A172 (cell line): ENCODE results near the gene SLC23A2. TPM values are rescaled to one million over a fixed set of nuclear protein-coding genes. Genes with fewer than 3 reads are reported as not detected.

Experiments
- DNase-seq: peaks from one replicate; pipeline ENCODE4 v3.0.0-alpha.2; 2015; ENCODE audit warnings: low spot score
- total RNA-seq: library from RNA; depleted of rRNA; stranded (reverse); fragments of >200 nt; shearing (Covaris generic); gene quantifications from 2 replicates; pipeline ENCODE4 v1.2.3, GENCODE V29; 2014

SLC23A2 gene
- total RNA-seq, 1 experiment from 2014 or later: 22.9 TPM

DNA sequence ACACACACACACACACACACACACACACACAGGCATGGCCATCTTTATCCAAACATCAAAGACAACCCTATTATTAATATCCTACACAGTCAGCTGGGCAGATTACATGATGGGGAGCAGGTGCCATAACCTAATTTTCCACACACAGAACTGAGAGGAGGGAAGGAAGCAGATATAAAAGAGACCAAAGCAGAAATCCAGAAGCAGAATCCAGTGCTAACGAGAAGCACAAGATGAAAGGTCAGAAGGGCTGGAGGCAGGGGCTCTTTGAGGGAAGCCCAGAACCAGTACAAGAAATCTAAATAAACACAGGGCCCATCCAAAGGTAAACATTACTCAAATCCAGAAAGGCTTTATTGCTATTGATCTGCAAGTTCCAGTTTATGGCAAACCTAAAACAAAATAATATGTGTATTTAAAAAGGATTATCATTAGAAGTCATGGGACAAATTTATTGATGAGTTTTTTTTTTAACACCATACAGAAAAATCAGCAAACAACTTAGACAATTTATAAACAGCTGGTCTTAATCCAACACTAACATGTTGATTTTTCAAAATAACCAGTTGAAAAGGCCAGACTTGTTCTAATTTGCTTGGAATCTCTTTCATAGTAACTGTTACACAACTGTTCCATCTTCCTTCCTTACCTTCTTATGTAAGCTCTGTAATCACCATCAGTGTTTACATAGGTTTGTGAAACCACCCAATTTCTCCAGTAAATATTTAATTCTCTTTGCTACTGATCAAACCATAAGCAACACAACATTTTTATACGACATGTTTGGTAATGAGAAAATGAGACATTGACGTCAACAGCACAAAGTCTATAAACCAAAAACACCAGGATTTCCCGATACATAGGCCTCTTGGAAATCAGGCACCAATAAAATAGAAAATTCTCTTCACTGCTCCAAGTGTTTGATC, 34.2 kb downstream of the SLC23A2 start:
- no peak for DNase-seq

DNA sequence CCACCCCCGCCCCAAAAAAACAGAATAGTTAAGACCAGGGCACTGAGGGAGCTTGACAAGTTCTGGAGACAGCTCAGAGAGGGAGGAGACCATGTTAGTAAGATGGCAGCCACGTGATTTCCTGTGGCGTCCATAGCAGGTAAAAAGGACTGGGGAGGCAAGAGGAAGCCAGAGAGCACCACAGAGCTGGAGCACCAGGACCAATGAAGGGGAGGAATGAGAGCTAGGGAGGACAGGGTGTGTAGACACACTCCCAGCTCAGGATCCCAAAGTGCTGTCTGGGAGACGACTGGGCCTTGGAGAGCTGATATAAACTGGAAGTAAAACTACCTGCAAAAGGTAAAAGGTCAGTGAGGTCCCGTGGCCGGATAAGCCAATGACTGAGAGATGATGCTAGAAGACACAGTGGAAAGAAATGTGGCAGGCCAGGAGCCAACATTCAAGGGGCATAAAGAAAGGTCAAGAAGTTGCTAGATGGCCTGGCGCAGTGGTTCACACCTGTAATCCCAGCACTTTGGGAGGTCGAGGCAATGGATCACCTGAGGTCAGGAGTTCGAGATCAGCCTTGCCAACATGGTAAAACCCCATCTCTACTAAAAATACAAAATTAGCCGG, 39.0 kb downstream of the SLC23A2 start:
- peak; percentile 37 for DNase-seq

DNA sequence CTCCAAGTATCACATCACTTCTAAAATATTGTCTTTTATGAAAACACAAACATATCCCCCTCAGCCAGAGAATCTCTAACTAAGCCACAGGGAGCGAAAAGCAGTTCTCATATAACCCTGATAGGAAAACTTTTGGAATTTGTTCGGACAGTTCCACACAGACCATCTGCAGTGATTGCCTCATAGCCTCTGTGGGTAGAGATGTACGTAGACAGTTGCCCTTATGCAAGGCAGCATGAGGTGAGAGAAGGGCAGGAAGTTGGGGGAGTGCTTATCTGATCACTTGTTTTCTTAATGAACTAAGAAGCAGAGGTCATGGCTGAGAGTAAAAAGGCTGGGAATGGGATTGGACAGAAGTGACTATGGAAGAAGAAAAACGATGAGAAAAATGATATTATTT, 39.6 kb downstream of the SLC23A2 start:
- DNase-seq: peak; percentile 81

DNA sequence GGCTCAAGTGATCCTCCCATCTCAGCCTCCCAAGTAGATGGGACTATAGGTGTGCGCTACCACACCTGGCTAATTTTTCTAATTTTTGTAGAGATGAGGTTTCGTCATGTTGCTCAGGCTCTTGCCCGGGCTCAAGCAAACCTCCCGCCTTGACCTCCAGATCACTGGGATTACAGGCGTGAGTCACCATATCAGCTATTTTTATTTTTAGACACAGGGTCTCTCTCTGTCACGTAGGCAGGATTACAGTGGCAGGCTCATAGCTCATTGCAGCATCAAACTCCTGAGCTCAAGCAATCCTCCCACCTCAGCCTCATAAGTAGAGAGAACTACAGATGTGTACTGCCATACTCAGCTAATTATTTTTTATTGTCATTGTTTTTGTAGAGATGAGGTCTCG, 41.7 kb downstream of the SLC23A2 start:
- DNase-seq: peak; percentile 49

DNA sequence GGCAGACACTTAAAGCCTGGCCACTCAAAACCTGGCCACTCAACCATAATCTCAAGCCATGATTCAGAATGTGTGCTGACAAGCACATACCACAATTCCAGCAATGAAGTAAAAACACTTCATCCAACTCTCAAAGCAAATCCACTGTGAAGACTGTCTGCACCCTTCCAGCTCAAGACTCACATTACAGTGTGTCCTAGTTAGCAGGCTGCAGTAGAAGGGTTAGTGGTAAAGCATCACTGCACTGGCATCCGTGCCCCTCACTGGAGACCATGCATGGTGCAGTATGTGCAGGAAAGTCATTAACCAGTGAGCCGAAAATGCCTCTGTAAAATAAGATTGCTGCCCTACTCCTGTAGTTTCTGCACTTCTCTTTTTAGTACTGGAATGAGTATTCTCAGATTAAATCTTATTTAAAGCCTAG, 43.4 kb downstream of the SLC23A2 start:
- no peak for DNase-seq

DNA sequence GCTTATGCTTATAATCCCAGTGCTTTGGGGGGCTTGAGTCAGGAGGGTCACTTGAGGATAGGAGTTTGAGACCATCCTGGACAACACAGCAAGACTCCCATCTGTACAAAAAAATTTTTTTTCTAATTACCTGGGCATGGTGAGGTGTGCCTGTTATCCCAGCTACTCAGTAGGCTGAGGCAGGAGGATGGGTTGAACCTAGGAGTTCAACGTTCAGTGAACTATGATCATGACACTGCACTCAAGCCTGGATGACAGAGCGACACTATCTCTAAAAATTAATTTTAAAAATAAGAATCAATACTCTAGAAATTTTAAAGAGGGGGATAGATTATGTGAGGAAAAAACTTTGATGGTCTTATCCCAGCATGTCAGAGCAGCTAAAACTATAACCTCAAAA, 44.1 kb downstream of the SLC23A2 start:
- no peak for DNase-seq

DNA sequence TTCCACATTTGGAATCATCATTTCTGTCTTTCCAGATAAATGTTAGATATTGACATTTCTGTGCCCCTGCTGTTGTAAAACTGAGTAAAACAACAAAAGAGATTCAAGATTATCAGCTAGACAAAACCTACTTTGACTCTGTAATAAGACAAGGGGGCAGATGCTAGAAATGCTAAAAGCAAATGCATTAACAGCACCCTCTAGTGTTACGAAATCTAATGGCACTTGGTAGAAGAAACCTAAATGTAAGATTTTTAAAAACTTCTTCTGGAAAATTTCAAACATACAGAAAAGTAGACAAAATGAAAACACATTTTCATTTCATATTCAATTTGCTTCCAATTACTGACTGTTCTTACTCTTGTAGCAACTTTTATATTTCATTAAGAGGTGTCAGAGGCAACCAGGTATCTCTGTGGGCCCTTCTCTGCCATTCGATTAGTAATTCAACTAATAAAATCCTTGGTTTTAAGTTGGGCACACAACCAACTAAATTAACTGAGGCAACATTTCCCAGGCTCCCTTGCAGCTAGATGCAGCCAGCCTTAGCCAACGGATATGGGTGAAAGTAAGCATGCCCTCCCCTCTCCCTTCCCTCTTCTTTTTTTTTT, 45.0 kb downstream of the SLC23A2 start:
- peak; percentile 64 for DNase-seq

DNA sequence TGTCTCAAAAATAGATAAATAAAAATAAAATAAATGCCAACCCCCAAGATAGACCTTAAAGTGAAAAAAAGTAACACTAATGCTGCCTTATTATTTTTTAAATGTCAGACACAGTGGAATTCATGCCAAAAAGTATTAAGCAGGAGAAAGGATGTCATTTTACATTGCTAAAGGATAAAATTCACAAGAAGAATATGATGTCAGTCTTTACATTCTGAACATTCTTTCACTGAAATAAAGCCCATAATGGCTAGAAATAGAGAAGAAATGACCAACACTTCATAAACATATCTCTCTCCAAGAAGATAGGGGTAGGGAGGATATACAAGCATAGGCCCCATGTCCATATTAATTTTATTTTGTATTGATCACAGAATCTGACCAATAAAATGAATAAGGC, 47.4 kb downstream of the SLC23A2 start:
- DNase-seq: no peak

DNA sequence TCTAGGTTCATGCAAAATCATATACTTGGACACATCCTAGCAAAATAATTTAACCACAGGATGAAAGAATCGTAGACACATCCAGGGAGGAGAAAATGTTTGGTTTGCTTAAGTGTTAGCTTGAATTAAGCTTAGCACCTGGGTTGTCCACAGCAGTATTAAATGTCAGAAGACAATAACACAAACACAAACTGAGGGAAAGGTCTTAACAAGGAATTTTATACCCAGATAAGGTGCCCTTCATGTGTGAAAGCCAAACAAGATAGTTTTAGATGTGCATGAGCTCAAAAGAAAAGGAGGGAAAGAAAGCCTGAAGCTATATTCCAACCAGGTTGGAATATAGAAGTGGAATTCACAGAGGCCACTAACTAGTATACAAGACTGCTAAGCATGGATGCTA, 49.1 kb downstream of the SLC23A2 start:
- no peak for DNase-seq

DNA sequence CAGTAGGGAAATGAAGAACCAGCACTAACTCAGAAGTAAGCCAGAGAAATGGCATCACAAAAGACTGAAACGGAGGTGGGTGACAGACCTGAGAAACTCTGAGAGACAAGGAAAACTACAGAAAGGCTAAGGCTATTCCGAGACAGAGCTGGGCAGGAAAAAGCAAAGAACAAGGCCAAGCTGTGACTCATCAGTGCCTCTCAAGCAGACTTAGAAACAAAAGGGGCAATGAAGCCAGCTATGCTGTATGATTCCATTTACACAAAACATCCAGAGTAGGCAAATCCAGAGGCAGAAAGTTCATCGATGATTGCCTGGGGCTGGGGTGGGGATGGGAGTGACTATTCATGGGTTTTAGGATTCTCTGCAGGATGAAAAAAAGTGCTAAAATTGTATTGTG, 50.0 kb downstream of the SLC23A2 start:
- peak; percentile 84 for DNase-seq

DNA sequence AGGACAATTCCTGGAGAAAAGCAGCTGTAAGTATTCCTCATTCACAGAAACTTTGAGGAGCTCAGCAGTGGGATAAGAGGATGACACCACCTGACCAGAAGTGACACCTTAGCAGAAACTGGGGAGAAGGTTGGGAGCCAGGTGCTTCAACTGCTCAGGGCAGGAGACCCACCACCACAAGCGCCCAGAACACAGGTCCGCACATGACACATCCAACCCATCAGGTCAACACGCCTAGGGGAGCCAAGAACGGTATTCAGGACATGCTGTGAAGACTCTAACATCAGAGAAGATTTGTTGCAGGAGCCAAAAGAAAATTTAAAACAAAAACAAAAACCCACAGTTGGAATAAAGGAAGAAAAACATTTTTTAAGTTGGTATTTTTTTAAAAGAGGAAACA, 50.5 kb downstream of the SLC23A2 start:
- no peak for DNase-seq

DNA sequence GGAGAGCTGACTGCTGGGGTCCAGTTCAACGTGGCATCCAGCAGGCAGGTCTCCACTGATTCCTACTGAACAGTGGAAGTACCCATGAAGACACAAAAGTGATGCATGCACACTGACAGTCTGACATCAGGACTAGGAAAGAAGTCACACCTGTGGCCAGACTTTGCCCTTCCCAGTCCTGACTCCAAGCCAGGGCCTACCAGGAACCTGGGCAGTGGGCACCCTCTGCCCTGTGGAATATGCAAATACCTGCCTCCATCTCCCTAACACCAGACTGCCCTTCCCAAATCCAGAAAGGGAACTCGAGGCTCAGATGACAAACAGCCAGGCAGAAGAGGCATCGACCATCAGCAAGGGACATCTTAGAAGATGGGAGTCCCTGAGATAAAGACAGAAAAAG, 50.9 kb downstream of the SLC23A2 start:
- no peak for DNase-seq

DNA sequence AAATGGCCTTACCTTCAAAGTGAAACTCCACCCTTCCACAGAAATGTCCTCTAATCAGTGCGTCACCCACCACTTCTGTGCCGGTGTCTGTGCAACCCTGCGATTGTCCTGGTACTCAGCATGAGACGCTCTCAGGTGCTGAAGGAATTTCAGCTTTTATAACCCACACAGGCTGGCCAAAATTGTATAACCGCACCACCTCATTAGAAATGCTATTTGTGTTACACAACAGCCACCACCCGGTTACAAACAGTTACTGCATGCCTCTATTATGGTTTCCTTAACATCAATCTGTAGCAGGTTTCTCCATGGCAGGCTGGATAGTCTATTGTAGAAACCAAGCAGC, 51.5 kb downstream of the SLC23A2 start:
- peak; percentile 34 for DNase-seq

DNA sequence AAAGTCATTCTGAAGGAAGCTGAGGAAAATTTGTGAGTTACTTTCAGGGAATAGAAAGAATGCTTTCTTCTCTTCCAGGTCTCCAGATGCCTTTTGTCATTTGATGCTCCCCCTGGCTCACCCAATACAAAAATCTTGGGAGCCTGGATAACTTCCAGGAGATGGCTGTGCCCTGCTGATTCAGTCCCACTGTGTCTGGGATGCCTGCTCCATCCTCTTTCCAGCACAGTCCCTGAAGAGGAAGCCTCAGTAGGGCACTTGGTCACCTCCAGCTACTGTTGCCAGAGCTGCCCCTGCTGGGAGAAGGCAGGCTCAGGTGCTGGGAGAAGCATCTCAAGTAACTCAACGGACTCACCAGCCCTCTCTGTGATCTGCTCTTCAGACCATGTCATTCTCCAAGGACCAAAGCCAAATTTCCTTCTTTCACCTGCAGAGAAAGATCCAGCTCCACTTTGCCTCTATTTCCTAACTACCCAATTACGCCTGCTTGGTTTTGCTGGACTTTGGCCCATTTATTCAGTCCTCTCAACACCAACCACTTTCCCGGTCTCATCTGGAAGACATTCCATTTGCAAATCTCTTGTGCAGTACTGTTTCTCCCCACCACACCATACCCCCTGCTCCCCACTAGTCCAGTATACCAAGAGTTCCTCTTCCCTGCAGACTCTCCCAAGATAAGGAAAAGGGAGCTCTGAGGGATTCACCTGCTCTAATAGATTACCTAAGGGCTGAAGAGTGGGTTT, 53.3 kb downstream of the SLC23A2 start:
- no peak for DNase-seq

DNA sequence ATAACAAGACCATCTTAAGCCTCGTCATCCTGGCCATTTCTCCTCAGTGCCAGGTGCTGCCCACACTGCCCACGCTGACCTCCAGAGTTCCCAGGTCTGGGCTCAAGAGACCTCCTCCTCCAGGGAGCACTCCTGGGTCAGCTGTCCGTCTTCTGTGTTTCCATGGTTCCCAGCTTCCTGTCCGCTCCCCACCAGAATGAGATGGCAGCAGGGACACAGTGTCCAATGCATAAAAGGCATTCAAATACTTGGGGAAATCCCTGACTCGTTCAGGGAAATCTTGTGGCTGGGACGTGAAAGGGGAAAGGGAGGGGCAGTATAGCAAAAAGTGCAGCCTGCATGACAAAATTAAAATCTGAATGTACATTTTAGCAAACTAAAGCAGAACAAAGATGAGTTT, 54.3 kb downstream of the SLC23A2 start:
- peak; percentile 21 for DNase-seq

DNA sequence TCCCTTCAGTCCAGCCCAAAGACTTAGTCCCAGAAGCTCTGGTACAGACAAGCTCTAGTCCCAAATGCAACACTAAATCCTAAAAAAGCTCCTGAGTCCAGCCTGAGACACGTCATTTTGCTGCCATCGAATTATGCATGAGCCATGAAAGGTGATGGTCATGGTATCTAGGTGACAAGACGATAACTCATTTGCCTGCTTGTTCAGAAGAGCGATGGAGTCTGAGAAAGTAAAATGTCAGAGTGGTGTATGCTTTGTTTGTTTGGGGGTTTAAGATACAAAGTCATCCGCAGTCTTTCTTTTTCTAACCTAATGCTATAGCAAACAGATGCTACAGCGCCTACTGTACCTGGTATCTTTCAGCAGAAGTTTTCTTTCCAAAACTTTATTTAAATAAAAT, 54.7 kb downstream of the SLC23A2 start:
- no peak for DNase-seq

DNA sequence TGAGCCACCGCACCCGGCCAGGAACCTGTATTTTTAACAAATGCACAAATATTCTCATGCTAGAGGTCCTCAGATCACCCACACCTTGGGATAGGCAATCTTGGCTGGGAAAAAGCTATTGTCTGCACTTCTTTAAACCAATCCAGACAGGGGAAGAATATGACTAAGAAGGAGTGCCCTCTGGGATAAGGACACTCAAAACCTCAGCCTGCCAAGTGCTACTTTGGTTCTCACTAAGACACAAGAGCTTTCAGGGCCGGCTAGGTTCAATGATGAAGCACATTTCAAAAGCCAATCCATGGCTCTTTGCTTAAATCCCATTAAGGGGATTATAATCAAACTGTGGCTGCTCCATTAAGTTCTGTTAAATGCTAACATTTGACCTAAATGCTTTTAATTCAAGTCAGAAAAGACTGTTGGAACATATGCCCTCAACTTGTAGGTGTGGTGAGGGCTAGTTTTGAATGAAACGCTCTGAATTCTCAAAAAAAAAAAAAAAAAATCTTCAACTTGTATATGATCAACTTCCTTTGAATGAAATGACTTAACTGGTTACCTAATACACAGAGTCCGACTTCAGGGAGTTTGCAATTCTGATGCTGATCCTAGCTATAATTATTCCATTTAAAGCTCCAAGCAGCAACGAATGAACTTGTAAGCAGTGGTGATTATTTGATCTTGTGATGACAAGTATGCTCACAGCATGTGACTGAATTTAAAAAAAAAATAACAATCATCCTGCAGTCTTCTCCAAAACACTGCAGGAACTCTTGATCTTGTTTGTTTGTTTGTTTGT, 56.6 kb downstream of the SLC23A2 start:
- DNase-seq: peak; percentile 15

DNA sequence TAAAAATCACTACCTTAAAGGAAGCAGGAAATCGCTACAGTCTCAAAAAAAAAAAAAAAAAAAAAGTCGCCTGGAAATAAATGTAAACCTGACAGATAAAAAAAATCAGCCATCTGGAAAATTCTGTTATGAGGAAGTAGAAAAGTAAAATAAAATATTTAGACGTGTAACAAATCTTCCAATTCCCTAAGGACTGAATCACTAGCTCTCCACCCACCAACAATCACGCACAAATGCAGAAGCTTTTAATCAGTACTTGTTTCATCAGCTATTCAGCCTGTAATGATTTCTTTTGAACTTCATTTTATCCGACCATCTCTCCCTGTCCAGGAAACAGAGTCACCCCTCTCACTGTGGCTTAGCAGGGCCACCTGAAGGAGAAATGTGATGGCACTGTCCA, 59.0 kb downstream of the SLC23A2 start:
- no peak for DNase-seq

DNA sequence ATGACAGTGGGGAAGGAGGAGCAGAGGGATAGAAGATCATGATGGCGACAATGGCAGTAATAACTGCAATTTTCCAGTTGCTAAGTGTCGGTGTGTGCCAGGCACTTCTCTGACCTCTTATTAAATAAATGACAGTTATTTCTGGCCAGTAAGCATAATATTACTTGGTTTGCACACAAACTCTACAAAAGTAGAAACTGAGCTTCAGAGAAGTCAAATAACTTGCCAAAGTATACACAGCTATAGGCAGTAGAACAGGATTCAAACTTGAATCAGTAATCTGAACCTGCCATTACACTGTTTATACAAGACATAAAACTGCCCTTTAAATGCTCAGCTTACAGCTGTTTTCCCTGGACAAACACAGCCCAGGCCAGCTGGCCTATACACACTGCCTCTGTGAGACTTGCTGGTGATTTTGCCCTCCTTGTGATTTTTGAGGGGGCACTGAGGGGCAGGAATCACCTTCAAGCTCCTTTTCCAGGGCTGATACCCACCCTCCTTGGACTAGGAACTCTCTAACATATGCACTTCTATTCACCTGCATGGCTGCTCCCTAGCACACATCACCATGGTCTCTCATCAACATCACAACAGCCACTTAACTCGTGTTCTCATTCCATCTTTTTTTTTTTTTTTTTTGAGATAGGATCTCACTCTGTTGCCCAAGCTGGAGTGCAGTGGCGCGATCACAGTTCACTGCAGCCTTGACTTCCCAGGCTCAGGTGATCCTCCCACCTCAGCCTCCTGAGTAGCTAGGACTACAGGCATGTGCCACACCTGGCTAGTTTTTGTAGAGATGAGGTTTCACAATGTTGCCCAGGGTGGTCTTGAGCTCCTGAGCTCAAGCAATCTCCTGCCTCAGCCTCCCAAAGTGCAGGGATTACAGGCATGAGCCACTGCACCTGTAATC, 63.6 kb downstream of the SLC23A2 start:
- DNase-seq: no peak

DNA sequence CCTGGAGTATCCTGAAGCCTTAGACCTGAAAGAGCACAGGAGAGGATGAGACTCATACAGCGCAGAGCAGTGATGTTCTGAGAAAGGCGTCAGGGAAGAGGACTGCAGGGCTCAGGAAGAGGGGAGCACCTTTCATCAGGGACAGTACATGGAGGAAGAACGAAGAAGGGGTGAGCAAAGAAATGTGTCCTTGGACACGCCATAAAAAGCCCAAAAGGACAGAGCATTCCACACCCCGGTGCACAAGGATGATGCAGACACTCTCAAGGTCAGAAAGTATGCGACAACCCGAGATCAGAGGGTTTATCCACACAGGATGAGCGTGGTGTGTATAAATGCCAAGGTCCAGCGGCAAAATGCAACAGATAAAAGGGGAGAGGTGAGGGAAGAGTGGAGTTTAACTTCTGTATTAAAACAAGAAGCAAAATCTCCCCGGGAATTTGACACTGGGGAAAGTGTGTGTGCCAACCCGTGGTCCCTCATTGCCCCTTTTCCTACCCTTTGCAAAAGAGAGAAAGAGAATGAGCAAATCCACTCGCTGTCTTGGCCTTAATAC, 64.4 kb downstream of the SLC23A2 start:
- DNase-seq: no peak
